G401 (cell line): ENCODE measurements around the gene NTSR1. TPM values are rescaled to one million over a fixed set of nuclear protein-coding genes. Genes with fewer than 3 reads are reported as not detected.

Source experiments
- DNase-seq: peaks from one replicate; pipeline ENCODE4 v3.0.0-alpha.2; 2015; ENCODE audit warnings: low spot score
- in situ Hi-C: cut with HindIII; loops from 2 replicates; pipeline ENCODE4 v1.10.0; 2016; ENCODE audit warnings: low sequenced_read_pairs, mixed read lengths
- total RNA-seq: library from RNA; depleted of rRNA; stranded (reverse); fragments of >200 nt; shearing (Covaris generic); gene quantifications from 2 replicates; pipeline ENCODE4 v1.2.3, GENCODE V29; 2014; rRNA removed

Gene NTSR1
- total RNA-seq, 1 experiment from 2014 or later: not detected

DNA sequence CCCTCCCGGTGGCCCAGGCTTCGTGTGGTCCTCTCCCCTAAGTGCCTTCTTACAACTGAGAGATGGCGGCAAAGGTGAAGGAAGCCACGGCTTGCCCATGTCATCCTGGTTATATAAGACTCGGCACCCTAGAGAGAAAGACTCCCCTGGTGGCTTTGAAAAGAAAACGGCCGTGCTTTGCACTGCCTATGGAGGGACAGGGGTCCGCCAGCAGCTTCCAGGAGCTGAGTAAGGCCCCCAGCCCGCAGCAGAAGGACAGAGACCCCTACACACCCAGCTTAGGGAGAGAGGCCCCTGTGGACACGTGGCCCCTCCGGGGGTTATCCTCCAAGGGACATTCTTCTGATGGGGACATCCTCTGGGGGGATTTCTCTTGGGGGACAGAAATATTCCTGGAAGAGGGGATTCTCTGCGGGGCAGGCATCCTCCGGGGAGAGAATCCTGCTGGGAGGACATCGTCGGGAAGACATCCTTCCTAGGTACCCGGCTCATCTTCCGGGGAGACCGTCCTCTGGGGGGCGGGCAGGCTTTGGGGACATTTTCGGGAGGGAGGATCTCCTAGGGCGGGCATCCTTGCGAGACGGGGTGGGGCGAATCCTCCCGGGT, 95.5 kb downstream of the NTSR1 start:
- no peak for DNase-seq
- in situ Hi-C loops: no loop called here

DNA sequence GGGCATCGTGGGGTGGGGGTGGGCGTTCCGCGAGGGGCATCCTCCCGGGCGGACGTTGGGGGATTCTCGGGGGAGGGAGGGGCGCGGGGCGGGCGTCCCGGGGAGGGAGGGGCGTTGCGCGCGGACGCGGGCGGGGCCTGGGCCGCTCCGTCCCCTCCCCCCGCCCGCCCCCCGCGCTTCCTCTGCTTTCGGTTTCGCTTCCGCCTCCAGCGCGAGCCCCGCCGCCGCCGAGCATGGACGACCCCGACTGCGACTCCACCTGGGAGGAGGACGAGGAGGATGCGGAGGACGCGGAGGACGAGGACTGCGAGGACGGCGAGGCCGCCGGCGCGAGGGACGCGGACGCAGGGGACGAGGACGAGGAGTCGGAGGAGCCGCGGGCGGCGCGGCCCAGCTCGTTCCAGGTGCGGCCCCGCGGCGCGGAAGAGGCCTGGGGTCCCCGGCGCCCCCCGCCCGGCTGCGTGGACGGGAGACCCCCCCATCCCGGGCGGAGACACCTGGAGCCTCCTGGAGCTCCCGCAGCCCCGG, 96.1 kb downstream of the NTSR1 start, which contains the start of gene OGFR:
OGFR (plus strand) TSS at position 209 of the 528 bp plus-strand sequence; CDS start at position 234, 25 bp downstream.
- DNase-seq: no peak
- in situ Hi-C loops: no loop called here

DNA sequence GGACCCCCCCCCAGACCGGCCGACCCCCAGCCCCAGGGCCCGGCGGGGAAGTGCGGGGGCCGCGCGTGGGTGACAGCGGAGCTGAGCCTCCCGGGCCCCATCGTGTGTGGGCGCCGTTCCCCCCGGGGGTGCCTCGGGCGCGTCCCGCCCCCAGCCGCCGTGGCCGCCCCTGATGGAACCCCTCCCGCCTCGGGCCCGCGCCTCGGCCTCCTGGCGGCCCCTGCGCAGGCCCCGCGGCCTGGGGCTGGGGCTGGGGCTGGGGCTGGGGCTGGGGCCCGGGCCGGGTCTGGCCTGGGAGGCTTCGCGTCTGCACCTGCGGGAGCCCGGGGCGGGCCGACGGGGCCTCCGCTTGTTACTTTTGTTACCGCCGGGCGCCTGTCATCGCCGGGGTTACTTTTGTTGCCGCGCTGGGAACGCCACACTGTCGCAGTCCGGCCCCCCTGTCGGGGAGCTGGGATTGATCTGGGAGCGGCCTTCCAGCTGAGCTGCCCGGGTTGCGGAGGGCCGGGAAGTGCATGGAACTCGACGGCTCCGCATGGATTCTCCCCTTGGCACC, 96.6 kb downstream of the NTSR1 start:
- no peak for DNase-seq
- in situ Hi-C loops: no loop called here

DNA sequence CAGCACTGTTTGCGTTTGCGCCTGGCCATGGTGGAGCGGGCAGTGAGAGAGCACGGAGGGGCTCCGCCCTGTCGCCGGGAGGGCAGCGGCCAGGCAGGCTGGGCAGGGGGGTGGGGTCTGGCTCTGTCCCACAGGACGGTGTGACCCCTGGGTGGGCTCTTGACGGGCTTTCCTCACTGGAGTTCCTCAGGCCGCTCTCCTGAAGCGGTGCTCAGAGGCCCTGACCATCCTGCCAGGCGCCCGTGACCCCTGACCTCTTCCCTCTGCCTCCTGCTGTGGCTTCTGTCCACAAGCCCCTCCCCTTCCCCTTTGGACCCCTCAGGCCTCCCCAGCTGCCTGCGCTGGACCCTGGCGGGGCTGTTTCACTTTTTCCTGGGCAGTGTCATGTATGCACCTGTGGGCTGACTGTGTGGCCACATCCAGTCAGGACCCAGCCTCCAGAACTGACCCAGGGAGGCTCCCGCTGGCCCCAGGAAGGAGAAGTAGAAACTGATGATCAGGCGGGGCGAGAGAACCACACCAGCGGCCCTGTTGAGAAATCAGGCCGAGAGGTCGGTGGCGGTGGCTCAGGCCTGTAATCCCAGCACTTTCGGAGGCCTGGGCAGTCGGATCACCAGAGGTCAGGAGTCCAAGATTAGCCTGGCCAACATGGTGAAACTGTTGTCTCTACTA, 97.2 kb downstream of the NTSR1 start:
- in situ Hi-C loops: no loop called here
- no peak for DNase-seq

GRCh38 chr20:62806383-62807050, 97.9 kb downstream of the NTSR1 start:
- in situ Hi-C loops: no loop called here
- DNase-seq: no peak

DNA sequence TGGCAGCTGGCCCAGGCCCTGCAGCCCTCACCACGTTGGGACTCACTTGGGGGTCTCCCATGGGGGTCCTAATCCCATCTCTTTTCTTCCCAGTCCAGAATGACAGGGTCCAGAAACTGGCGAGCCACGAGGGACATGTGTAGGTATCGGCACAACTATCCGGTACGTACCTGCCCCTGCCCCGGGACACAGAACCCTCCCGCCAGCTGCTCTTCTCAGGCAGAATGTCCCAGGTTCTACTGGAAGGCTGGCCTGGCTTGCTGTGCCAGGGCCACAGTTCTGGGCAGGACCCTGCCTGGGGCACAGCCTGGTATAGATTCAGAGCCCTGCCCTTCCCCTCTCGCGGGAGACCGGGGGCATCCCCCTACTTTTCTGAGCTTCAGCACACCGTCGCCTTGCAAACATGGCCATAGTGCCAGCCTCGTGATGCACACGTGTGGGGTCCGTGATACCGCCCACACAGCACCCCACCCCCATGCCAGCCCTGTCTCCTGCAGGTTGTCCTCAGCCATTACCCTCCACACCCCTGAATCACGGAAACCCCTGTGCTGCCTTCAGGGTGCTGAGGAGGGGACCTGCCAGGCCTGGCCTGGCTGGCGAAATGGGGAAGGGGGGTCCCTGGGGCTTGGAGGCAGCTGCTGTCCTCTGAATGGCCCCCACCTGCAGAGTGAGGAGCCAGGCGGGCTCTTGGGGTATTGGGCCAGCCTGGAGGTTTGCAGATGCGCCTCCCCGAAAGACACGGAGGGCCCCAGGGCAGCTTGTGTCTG, 99.0 kb downstream of the NTSR1 start:
- no peak for DNase-seq
- in situ Hi-C loops: no loop called here

GRCh38 chr20:62808211-62808865, 99.7 kb downstream of the NTSR1 start:
- peak; percentile 77 for DNase-seq
- in situ Hi-C loops: no loop called here

DNA sequence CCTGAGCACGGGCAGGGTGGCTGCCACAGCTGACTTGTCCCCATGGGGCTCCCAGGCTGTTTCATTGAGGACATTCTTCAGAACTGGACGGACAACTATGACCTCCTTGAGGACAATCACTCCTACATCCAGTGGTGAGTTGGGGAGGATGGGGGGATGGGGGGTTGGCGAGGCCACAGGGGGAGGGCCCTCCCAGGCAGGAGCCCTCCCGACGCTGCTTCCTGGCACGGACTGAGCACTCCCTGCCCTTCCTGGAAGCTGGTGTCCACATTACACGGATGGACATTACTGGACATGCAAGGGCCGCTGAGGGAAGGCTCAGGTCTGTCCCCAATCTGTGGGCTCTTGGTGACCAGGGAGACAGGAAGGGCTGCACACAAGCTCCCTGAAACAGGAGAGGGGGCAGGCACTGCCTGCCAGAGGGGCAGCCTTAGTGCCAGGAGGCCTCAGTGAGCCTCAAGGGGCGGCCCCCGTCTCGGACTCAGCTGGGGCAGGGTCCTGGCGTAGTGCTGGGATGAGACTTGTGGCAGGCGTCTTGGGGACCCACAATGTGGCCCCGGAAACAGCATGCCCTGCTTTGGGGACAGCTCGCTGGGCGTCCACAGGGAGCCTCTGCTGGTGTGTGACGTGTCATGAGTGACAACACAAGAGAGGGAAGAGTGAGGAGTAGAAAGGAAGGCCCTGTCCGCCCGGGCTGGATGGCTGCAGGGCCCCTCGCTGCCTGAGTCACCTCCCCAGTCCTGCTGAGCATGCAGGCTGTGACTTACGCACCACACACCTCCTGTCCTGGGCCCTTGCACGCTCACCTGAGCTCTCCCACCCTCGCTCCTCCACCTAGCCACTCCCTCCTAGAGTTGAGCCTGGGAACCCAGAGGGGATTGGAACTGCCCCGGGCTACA, 101.1 kb downstream of the NTSR1 start:
- DNase-seq: no peak
- in situ Hi-C loops: no loop called here

- in situ Hi-C loops: no loop called here
- no peak for DNase-seq
Observed at GRCh38 chr20:62811320-62811719, 102.7 kb downstream of the NTSR1 start.

- in situ Hi-C loops: no loop called here
Observed at GRCh38 chr20:62811720-62812119, 103.1 kb downstream of the NTSR1 start.

More at GRCh38 chr20:62811720-62812119, 103.1 kb downstream of the NTSR1 start:
- DNase-seq: no peak

Other genes starting within 250 kb of the NTSR1 start
- 0.18 and 0.71 TPM in 2 replicates for gene GATA5, start 232.8 kb upstream of the NTSR1 start, total RNA-seq
- 9.2 and 10.3 TPM in 2 replicates for gene SLCO4A1, start 66.3 kb upstream of the NTSR1 start, total RNA-seq
- 25.2 and 33.6 TPM in 2 replicates for gene MRGBP, start 87.6 kb downstream of the NTSR1 start, total RNA-seq
- 43.9 and 45.6 TPM in 2 replicates for gene OGFR, start 96.0 kb downstream of the NTSR1 start, total RNA-seq
- 8.6 TPM in 2 replicates for gene COL9A3, start 108.2 kb downstream of the NTSR1 start, total RNA-seq
- gene TCFL5, start 153.0 kb downstream of the NTSR1 start, total RNA-seq: 23.0 and 24.2 TPM in 2 replicates
- 24.3 and 36.5 TPM in 2 replicates for gene DIDO1, start 217.7 kb downstream of the NTSR1 start, total RNA-seq
- gene GID8, start 229.3 kb downstream of the NTSR1 start, total RNA-seq: 41.0 and 49.2 TPM in 2 replicates
- 1.2 TPM in 1 of 2 replicates, not detected in the other for gene SLC17A9, start 243.9 kb downstream of the NTSR1 start, total RNA-seq